ENCODE results near the gene SCAF4. TPM values are rescaled to one million over a fixed set of nuclear protein-coding genes. Genes with fewer than 3 reads are reported as not detected.

SCAF4 gene
- total RNA-seq, 1 donor from 2014 or later: 32.9 TPM

GRCh38 chr21:31650930-31651329, 81.0 kb downstream of the SCAF4 start:
- no peak overlapping the region for H3K27ac ChIP-seq (ENCODE audit: low read depth, low read length)
- no peak for DNase-seq (ENCODE audit: low read depth)
- no peaks in the 10 kb centered on the region for H3K27me3 ChIP-seq (ENCODE audit: insufficient read depth, low read length)
- H4K20me1 ChIP-seq (ENCODE audit: insufficient read depth, low read length): no peaks in the 10 kb centered on the region
- H3K79me2 ChIP-seq (ENCODE audit: insufficient read depth, low read length): no peaks in the 10 kb centered on the region
- H3K4me3 ChIP-seq (ENCODE audit: insufficient read depth, low read depth, low read length): no peak overlapping the region
- H3K9ac ChIP-seq (ENCODE audit: low read length): no peak overlapping the region
- no peaks in the 10 kb centered on the region for H3K36me3 ChIP-seq (ENCODE audit: insufficient read depth, low read length)
- H3K4me1 ChIP-seq (ENCODE audit: insufficient read depth, low read length): peaks cover 6% of the 10 kb centered on the region
- no peak overlapping the region for H3K4me2 ChIP-seq (ENCODE audit: low read length)
- H3K9me3 Mint-ChIP-seq (ENCODE audit: unreplicated experiment): peaks cover 5% of the 10 kb centered on the region
- peaks cover 2% of the 10 kb centered on the region for H3K36me3 Mint-ChIP-seq (ENCODE audit: low read depth, unreplicated experiment)
- no peak overlapping the region for H2AFZ ChIP-seq (ENCODE audit: low read depth, low read length)
- no peaks in the 10 kb centered on the region for H3K4me1 Mint-ChIP-seq (ENCODE audit: low read depth, unreplicated experiment)
- TF ChIP-seq CTCF (IDR thresholded peaks at IDR 0.05; ENCODE audit: insufficient read depth, low read depth, low read length) (no peak), EZH2 (IDR thresholded peaks at IDR 0.05; ENCODE audit: insufficient read depth, low read length) (no peak)
- no peaks in the 10 kb centered on the region for H3K9me3 ChIP-seq (ENCODE audit: insufficient read depth, low read depth, low read length)
- no peak overlapping the region for H3K27ac Mint-ChIP-seq (ENCODE audit: unreplicated experiment)
- H3K4me3 Mint-ChIP-seq (ENCODE audit: unreplicated experiment): no peak overlapping the region
- no peak for FAIRE-seq
- no peaks in the 10 kb centered on the region for H3K27me3 Mint-ChIP-seq (ENCODE audit: low read depth, unreplicated experiment)

- Histone ChIP-seq H2AFZ (ENCODE audit: low read depth, low read length) (no peak overlapping the region), H3K9ac (ENCODE audit: low read length) (no peak overlapping the region), H3K4me2 (ENCODE audit: low read length) (no peak overlapping the region), H3K4me1 (ENCODE audit: insufficient read depth, low read length) (no peaks in the 10 kb centered on the region), H3K79me2 (ENCODE audit: insufficient read depth, low read length) (no peaks in the 10 kb centered on the region), H3K27me3 (ENCODE audit: insufficient read depth, low read length) (no peaks in the 10 kb centered on the region), H3K27ac (ENCODE audit: low read depth, low read length) (no peak overlapping the region), H4K20me1 (ENCODE audit: insufficient read depth, low read length) (no peaks in the 10 kb centered on the region), H3K36me3 (ENCODE audit: insufficient read depth, low read length) (no peaks in the 10 kb centered on the region), H3K4me3 (ENCODE audit: insufficient read depth, low read depth, low read length) (no peak overlapping the region), H3K9me3 (ENCODE audit: insufficient read depth, low read depth, low read length) (no peaks in the 10 kb centered on the region)
- no peaks in the 10 kb centered on the region for H3K27me3 Mint-ChIP-seq (ENCODE audit: low read depth, unreplicated experiment)
- H3K4me1 Mint-ChIP-seq (ENCODE audit: low read depth, unreplicated experiment): no peaks in the 10 kb centered on the region
- no peaks in the 10 kb centered on the region for H3K9me3 Mint-ChIP-seq (ENCODE audit: unreplicated experiment)
- H3K4me3 Mint-ChIP-seq (ENCODE audit: unreplicated experiment): no peak overlapping the region
- H3K36me3 Mint-ChIP-seq (ENCODE audit: low read depth, unreplicated experiment): no peaks in the 10 kb centered on the region
- TF ChIP-seq CTCF (IDR thresholded peaks at IDR 0.05; ENCODE audit: insufficient read depth, low read depth, low read length) (no peak), EZH2 (IDR thresholded peaks at IDR 0.05; ENCODE audit: insufficient read depth, low read length) (no peak)
- DNase-seq (ENCODE audit: low read depth) (no peak), FAIRE-seq (no peak)
- H3K27ac Mint-ChIP-seq (ENCODE audit: unreplicated experiment): no peak overlapping the region
These were observed 84.3 kb downstream of the SCAF4 start for GRCh38 chr21:31647650-31648049.

- Histone ChIP-seq H3K4me3 (ENCODE audit: insufficient read depth, low read depth, low read length) (no peak overlapping the region), H3K27me3 (ENCODE audit: insufficient read depth, low read length) (no peaks in the 10 kb centered on the region)
These were observed 87.3 kb downstream of the SCAF4 start for GRCh38 chr21:31644643-31645042.

More at GRCh38 chr21:31644643-31645042, 87.3 kb downstream of the SCAF4 start:
- Histone ChIP-seq H3K9me3 (ENCODE audit: insufficient read depth, low read depth, low read length) (no peaks in the 10 kb centered on the region), H3K4me1 (ENCODE audit: insufficient read depth, low read length) (no peaks in the 10 kb centered on the region), H3K4me2 (ENCODE audit: low read length) (no peak overlapping the region), H3K27ac (ENCODE audit: low read depth, low read length) (no peak overlapping the region), H4K20me1 (ENCODE audit: insufficient read depth, low read length) (no peaks in the 10 kb centered on the region), H3K9ac (ENCODE audit: low read length) (no peak overlapping the region), H3K79me2 (ENCODE audit: insufficient read depth, low read length) (no peaks in the 10 kb centered on the region), H2AFZ (ENCODE audit: low read depth, low read length) (no peak overlapping the region), H3K36me3 (ENCODE audit: insufficient read depth, low read length) (no peaks in the 10 kb centered on the region)
- Mint-ChIP-seq H3K36me3 (ENCODE audit: low read depth, unreplicated experiment) (no peaks in the 10 kb centered on the region), H3K27ac (ENCODE audit: unreplicated experiment) (no peak overlapping the region), H3K4me1 (ENCODE audit: low read depth, unreplicated experiment) (no peaks in the 10 kb centered on the region), H3K4me3 (ENCODE audit: unreplicated experiment) (no peak overlapping the region), H3K27me3 (ENCODE audit: low read depth, unreplicated experiment) (no peaks in the 10 kb centered on the region), H3K9me3 (ENCODE audit: unreplicated experiment) (no peaks in the 10 kb centered on the region)
- TF ChIP-seq EZH2 (IDR thresholded peaks at IDR 0.05; ENCODE audit: insufficient read depth, low read length) (no peak), CTCF (IDR thresholded peaks at IDR 0.05; ENCODE audit: insufficient read depth, low read depth, low read length) (no peak)
- FAIRE-seq: no peak
- DNase-seq (ENCODE audit: low read depth): no peak
